Astrocyte of the spinal cord (primary cell): ENCODE results near the gene MON1A.

ENCODE experiments used
- DNase-seq: peaks from one replicate; pipeline ENCODE4 v3.0.0; 2011; ENCODE audit warnings: low read depth, low spot score
- H3K4me3 ChIP-seq: 2 replicates; pipeline ENCODE4 v1.5.1; 2011; ENCODE audit warnings: low read depth, mild to moderate bottlenecking, low read length, moderate library complexity
- CTCF ChIP-seq: IDR thresholded peaks from 2 replicates; pipeline ENCODE4 v1.5.1; 2012; ENCODE audit warnings: low read depth, mild to moderate bottlenecking, low read length, inconsistent platforms
- in situ Hi-C: cut with HindIII; loops from 2 replicates; pipeline ENCODE4 v1.10.0; 2017; ENCODE audit warnings: low sequenced_read_pairs

Gene MON1A

GRCh38 chr3:49901366-49902339 is 28.0 kb downstream of the MON1A start:
- in situ Hi-C loops = no loop called here
- H3K4me3 ChIP-seq = no peak overlapping the region
- no peak for TF ChIP-seq CTCF
- no peak for DNase-seq

GRCh38 chr3:49900491-49901153 is 29.0 kb downstream of the MON1A start:
- H3K4me3 ChIP-seq = no peak overlapping the region
- in situ Hi-C loops = no loop called here
- peak; percentile 54 for DNase-seq
- no peak for TF ChIP-seq CTCF

- DNase-seq = no peak
- in situ Hi-C loops = no loop called here
- no peak overlapping the region for H3K4me3 ChIP-seq
- peak; percentile 47 for TF ChIP-seq CTCF
Observed at GRCh38 chr3:49899815-49900214, 29.8 kb downstream of the MON1A start.

GRCh38 chr3:49898991-49899390 is 30.6 kb downstream of the MON1A start:
- H3K4me3 ChIP-seq = no peak overlapping the region
- in situ Hi-C loops = no loop called here
- no peak for TF ChIP-seq CTCF
- DNase-seq = no peak

GRCh38 chr3:49896345-49896744 is 33.3 kb downstream of the MON1A start:
- TF ChIP-seq CTCF = no peak
- no peak for DNase-seq
- in situ Hi-C loops = no loop called here
- no peak overlapping the region for H3K4me3 ChIP-seq

- in situ Hi-C loops = no loop called here
- no peak for TF ChIP-seq CTCF
- DNase-seq = no peak
- no peak overlapping the region for H3K4me3 ChIP-seq
Observed at GRCh38 chr3:49895791-49896190, 33.8 kb downstream of the MON1A start.
